GM12873 (cell line): Measurements from ENCODE around the gene MUC5AC.

ENCODE experiments used
- TF ChIP-seq, protein P1 (sequence below): IDR thresholded peaks from 2 replicates; pipeline ENCODE4 v1.5.1; 2012; ENCODE audit warnings: low read depth, mild to moderate bottlenecking, moderate library complexity, low read length, control low read depth; ENCODE audit not compliant: insufficient read depth; ENCODE audit errors: missing control alignments

Gene MUC5AC

DNA sequence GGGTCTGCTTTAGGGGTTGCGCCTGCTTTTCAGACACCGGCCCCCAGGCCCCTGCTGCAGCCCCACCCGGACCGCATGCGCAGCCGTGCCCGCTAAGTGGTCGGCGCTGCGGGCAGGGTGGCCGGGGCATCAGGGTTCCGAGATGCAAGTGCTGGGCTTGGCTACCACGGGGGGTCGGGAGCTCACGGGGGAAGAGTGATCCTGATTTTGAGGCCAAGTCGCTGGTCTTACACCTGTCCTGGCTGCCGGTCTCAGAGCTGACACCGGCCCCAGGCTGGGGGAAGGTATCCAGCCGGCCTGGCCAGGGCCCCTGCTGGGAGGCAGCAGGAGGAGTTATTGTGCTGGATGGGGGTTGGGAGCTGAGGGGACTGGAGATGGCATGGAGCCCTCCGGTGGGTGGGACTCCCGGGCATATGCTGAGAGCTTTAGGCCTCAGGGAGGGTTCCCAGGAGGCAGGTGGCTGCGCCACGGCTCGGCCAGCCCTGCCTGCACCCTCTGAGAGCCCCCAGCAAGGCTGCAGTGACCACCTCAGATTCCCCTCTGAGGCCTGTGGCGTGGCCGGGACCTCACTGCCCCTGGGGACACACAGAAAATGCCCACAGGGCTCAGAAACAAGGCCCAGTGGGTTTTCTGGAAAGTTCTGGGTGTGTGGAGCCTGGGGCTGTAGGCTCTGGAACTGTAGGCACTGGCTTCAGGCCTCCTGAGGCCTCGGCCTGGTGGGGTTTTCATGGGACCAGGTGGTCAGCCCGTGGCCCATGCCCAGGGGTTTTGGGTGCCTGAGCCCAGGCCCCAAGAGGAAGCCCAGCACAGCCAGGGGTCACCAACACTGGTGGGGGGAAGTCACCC, 4.4 kb upstream of the MUC5AC start:
- TF ChIP-seq, protein P1, sequence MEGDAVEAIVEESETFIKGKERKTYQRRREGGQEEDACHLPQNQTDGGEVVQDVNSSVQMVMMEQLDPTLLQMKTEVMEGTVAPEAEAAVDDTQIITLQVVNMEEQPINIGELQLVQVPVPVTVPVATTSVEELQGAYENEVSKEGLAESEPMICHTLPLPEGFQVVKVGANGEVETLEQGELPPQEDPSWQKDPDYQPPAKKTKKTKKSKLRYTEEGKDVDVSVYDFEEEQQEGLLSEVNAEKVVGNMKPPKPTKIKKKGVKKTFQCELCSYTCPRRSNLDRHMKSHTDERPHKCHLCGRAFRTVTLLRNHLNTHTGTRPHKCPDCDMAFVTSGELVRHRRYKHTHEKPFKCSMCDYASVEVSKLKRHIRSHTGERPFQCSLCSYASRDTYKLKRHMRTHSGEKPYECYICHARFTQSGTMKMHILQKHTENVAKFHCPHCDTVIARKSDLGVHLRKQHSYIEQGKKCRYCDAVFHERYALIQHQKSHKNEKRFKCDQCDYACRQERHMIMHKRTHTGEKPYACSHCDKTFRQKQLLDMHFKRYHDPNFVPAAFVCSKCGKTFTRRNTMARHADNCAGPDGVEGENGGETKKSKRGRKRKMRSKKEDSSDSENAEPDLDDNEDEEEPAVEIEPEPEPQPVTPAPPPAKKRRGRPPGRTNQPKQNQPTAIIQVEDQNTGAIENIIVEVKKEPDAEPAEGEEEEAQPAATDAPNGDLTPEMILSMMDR, result no peak

DNA sequence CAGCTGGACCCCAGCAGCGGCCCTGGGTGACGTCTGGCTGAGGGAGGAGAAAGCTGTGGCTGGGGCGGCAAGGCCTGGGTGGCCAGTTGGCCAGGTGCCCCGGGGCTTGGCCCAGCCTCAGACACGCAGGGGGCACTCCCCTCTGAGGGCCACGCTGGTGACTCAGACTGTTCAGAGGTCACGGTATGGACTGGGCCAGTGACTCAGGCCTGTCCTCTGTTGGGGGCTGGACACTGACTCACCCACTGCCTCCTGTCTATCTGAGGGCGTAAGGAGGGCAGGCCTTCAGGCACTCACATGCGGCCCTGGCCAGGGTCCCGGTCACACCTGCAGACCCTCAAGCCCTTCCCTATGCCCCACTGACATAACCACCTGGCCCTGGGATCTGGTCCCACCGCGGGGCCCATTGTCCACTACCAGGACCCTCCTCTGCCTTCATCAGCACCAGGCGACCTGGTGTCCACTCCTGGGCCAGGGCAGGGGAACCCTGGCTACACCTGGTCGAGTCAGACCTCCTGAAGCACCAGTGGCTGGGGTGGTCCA, 3.7 kb upstream of the MUC5AC start:
- TF ChIP-seq, protein P1, result no peak

DNA sequence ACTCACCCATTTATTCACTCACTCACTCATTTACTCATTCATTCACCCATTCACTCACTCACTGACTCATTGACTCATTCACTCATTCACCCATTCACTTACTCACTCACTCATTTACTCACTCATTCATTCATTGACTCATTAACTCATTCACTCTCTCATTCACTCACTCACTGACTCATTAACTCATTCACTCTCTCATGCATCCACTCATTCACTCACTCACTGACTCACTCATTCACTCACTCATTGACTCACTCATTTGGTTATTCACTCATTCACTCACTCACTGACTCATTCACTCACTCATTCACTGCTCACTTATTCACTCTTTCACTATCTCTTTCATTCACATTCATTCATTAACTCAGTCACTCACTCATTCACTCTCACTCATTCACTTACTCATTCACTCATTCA, 2.5 kb upstream of the MUC5AC start:
- TF ChIP-seq, protein P1, result no peak

DNA sequence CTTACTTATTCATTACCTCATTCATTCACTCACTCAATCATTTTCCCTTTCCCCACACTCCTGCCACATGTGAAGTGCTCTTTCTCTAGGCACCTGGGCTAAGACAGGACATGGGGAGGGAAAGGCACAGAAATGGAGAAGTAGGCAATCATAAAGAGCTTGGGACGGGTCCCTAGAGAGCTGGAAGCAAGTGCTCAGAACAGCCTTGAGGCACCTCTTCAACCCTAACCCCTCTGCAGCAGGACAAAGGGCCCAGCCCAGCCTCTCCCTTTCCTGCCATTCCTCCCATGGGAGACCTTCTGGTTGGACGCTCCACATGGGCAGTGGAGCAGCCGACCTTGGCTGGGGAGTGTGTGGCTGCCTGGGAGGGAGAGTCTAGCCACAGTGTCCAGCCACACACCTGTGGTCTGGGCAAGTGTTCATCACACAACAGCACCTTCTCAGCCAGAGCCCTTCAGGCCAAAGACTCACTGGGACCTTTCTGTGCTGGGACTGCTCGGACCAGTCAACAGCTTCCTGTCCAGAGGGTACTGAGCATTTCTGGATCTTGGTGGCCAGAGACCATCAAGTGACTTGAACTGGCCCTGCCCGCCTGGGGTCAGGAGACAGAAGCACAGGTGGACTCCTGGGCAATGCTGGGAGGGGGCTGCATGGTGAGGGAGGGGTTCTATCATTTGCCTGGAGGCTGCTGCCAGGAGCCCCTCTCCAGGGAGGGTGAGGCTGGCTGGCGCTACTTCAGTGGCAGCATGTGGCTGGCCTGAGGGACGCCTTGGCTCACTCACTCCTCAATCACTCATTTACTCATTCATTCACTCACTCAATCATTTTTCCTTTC, 1.0 kb upstream of the MUC5AC start:
- TF ChIP-seq, protein P1, result no peak

DNA sequence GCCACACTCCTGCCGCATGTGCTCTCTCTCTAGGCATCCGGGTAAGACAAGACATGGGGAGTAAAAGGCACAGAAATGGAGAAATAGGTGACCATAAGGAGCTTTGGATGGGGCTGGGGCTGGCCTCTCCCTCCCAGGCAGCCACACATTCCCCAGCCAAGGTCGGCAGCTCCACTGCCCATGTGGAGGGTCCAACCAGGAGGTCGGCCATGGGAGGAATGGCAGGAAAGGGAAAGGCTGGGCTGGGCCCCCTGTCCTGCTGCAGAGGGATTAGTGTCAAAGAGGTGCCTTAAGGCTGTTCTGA, 460 bp upstream of the MUC5AC start:
- TF ChIP-seq, protein P1, result no peak

DNA sequence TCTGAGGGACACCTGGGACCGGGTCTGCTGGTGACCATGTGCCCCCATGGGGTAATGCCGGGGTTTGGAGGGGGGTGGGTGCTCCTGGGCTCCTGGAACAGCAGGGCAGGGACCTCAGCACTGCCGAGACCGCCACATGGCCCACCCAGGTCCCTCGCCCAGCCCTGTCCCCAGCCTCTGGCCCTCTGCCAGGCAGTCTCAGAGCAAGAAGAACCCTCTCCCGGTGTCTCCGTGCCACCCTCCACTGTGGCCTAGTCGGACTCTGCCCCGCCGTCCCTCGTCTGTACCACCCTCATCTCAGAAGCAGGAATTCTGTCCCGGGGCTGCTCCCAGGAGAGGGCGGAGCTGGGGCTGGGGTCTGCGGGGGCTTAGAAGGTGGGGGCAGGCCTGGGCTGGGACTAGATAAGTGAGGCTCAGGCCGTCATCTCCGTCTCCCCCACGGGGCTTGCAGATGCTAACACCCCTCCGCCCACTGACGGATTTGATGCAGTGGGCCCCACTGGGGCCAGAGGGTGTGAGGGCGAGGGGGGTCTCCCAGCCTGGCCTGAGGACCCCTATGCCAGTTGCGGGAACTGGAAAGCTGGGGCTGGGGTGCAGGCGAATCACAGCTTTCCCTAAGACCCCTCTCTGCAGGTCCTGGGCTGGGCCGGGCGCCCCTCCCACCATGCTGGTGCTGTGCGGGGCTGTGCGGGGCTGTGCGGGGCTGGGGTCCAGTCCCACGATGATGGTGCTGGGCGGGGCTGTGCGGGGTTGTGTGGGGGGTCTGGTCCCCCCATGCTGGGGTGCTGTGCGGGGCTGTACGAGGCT, 1.1 kb downstream of the MUC5AC start:
- TF ChIP-seq, protein P1, result no peak
